ENCODE data around the gene FAU. TPM values are rescaled to one million over a fixed set of nuclear protein-coding genes. Genes with fewer than 3 reads are reported as not detected.

FAU gene
- total and polyA plus RNA-seq, 2 of the 13 experiments (the other 11 are each of a cell fraction or from before 2014, with no cell fraction given), result 374 to 869 TPM

DNA sequence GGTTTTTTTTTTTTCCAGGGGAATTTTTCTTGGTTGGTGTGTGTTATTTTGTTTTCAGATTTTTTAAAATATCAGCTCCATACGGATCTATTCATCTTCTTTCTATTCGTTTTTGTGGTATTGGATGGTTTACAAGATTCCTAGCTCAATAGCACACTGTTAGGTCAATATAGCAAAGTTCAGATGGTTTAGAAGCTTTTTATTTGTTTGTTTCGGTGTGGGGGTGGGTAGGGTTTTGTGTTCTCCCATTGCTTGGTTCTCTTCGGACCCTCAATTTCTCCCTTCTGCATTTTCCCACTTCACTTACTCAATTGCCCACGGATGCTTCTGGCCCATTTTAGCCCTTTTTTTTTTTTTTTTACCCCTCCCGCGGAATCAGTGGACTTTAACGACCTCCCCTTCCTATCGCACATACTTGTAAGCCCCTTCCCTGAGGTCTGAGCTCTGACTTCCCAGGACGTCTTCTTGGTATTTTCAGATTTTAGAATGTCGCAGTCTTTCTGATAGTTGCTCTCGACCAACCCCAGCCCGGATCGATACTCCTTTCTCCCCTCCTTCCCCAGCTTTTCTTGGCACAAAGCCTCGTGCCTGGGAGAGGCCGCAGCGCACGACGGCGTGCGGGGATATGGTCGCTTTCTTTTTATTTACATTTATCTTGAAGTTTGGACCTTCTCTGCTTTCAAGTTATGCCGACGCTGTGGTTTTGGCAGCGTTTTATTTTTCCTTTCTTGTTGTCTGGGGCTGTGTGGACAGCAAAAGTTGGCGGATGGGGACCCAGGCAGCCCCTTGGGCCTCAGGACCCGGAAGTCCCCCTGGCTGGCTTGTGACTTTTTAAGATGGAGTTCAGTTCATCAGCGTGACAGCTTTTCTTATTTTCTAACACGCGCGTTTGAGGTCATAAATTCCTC, 43.7 kb upstream of the FAU start (continued):
- peak; percentile 51 for TF ChIP-seq RXRA (CRISPR knock-in tag; IDR thresholded peaks at IDR 0.05)
- no peak for TF ChIP-seq KMT2B (CRISPR knock-in tag; IDR thresholded peaks at IDR 0.05)
- TF ChIP-seq ZNF766 (CRISPR knock-in tag; IDR thresholded peaks at IDR 0.05; ENCODE audit: borderline replicate concordance), result no peak
- no peak for TF ChIP-seq ZSCAN9 (CRISPR knock-in tag; IDR thresholded peaks at IDR 0.05; ENCODE audit: borderline replicate concordance)
- TF ChIP-seq, protein P1, sequence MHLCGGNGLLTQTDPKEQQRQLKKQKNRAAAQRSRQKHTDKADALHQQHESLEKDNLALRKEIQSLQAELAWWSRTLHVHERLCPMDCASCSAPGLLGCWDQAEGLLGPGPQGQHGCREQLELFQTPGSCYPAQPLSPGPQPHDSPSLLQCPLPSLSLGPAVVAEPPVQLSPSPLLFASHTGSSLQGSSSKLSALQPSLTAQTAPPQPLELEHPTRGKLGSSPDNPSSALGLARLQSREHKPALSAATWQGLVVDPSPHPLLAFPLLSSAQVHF (CRISPR knock-in tag; IDR thresholded peaks at IDR 0.05), result no peak
- no peak for TF ChIP-seq KLF13 (CRISPR knock-in tag; IDR thresholded peaks at IDR 0.05)
- no peak for TF ChIP-seq ZNF225 (CRISPR knock-in tag; IDR thresholded peaks at IDR 0.05)
- no peak for TF ChIP-seq SALL2 (CRISPR knock-in tag; IDR thresholded peaks at IDR 0.05)
- TF ChIP-seq, protein P2, sequence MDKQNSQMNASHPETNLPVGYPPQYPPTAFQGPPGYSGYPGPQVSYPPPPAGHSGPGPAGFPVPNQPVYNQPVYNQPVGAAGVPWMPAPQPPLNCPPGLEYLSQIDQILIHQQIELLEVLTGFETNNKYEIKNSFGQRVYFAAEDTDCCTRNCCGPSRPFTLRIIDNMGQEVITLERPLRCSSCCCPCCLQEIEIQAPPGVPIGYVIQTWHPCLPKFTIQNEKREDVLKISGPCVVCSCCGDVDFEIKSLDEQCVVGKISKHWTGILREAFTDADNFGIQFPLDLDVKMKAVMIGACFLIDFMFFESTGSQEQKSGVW (CRISPR knock-in tag; IDR thresholded peaks at IDR 0.05; ENCODE audit: borderline replicate concordance), result no peak
- TF ChIP-seq ZNF441 (CRISPR knock-in tag; IDR thresholded peaks at IDR 0.05; ENCODE audit: borderline replicate concordance), result peak; percentile 65; the same call in 1 of the 2 replicates
- TF ChIP-seq ZNF335 (CRISPR knock-in tag; IDR thresholded peaks at IDR 0.05), result 0 out of 2 replicates have a peak, but pooled peaks have one; percentile 18
- TF ChIP-seq ZNF160 (CRISPR knock-in tag; IDR thresholded peaks at IDR 0.05), result no peak
- TF ChIP-seq, protein P3, sequence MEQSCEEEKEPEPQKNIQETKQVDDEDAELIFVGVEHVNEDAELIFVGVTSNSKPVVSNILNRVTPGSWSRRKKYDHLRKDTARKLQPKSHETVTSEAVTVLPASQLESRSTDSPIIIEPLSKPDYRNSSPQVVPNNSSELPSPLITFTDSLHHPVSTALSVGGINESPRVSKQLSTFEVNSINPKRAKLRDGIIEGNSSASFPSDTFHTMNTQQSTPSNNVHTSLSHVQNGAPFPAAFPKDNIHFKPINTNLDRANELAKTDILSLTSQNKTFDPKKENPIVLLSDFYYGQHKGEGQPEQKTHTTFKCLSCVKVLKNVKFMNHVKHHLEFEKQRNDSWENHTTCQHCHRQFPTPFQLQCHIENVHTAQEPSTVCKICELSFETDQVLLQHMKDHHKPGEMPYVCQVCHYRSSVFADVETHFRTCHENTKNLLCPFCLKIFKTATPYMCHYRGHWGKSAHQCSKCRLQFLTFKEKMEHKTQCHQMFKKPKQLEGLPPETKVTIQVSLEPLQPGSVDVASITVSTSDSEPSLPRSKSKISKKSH (CRISPR knock-in tag; IDR thresholded peaks at IDR 0.05; ENCODE audit: borderline replicate concordance), result no peak
- TF ChIP-seq, protein P4, sequence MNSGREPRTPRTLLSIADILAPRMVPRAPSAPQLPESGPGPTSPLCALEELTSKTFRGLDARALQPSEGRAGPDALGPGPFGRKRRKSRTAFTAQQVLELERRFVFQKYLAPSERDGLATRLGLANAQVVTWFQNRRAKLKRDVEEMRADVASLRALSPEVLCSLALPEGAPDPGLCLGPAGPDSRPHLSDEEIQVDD (CRISPR knock-in tag; IDR thresholded peaks at IDR 0.05; ENCODE audit: borderline replicate concordance), result no peak; the same call in 1 of the 2 replicates
- no peak for TF ChIP-seq FOXC1 (CRISPR knock-in tag; IDR thresholded peaks at IDR 0.05; ENCODE audit: borderline replicate concordance)
- TF ChIP-seq ZNF660 (CRISPR knock-in tag; IDR thresholded peaks at IDR 0.05; ENCODE audit: borderline replicate concordance, low read depth), result no peak
- TF ChIP-seq ZNF10 (CRISPR knock-in tag; IDR thresholded peaks at IDR 0.05; ENCODE audit: borderline replicate concordance, low read depth), result no peak
- peak; percentile 42 for TF ChIP-seq CHD4 (IDR thresholded peaks at IDR 0.05; ENCODE audit: borderline replicate concordance, low read length)
- TF ChIP-seq, protein P5, sequence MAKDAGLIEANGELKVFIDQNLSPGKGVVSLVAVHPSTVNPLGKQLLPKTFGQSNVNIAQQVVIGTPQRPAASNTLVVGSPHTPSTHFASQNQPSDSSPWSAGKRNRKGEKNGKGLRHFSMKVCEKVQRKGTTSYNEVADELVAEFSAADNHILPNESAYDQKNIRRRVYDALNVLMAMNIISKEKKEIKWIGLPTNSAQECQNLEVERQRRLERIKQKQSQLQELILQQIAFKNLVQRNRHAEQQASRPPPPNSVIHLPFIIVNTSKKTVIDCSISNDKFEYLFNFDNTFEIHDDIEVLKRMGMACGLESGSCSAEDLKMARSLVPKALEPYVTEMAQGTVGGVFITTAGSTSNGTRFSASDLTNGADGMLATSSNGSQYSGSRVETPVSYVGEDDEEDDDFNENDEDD (CRISPR knock-in tag; IDR thresholded peaks at IDR 0.05; ENCODE audit: borderline replicate concordance), result peak; percentile 69; the same call in 1 of the 2 replicates
- no peak for TF ChIP-seq NR2F1 (CRISPR knock-in tag; IDR thresholded peaks at IDR 0.05)
- TF ChIP-seq, protein P6, sequence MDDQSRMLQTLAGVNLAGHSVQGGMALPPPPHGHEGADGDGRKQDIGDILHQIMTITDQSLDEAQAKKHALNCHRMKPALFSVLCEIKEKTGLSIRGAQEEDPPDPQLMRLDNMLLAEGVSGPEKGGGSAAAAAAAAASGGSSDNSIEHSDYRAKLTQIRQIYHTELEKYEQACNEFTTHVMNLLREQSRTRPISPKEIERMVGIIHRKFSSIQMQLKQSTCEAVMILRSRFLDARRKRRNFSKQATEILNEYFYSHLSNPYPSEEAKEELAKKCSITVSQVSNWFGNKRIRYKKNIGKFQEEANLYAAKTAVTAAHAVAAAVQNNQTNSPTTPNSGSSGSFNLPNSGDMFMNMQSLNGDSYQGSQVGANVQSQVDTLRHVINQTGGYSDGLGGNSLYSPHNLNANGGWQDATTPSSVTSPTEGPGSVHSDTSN (CRISPR knock-in tag; IDR thresholded peaks at IDR 0.05; ENCODE audit: borderline replicate concordance), result no peak
- TF ChIP-seq HNRNPH1 (optimal IDR thresholded peaks at IDR 0.05; ENCODE audit: low read depth, low read length), result no peak

Data from HepG2 (cell line).